ENCODE data around the gene TMEM235. TPM values are rescaled to one million over a fixed set of nuclear protein-coding genes. Genes with fewer than 3 reads are reported as not detected.

The TMEM235 gene
- polyA plus RNA-seq, 1 of the 3 experiments (the other 2 are of a cell fraction), result not detected

GRCh38 chr17:78240012-78240655 is 8.7 kb downstream of the TMEM235 start:
- no peaks in the 10 kb centered on the region for H3K36me3 ChIP-seq (replicated peaks in 1 of 2; ENCODE audit: control insufficient read depth in 1 of 2, insufficient read depth in 2 of 2, low read length in 1 of 2)
- H3K27me3 ChIP-seq (ENCODE audit: insufficient read depth), result no peaks in the 10 kb centered on the region
- WGBS (ENCODE audit: low lambda C conversion rate), result 61% methylated on average over 12 of the region's 12 CpGs
- peaks cover 0 to 27% of the 10 kb centered on the region in 2 experiments; a peak in 1 of 4 replicates for H3K4me1 ChIP-seq (ENCODE audit: control insufficient read depth in 1 of 2, insufficient read depth in 2 of 2, low read depth in 1 of 2, low read length in 1 of 2)
- H3K79me2 ChIP-seq (ENCODE audit: insufficient read depth), result no peaks in the 10 kb centered on the region
- no peak overlapping the region for H2AFZ ChIP-seq (ENCODE audit: low read depth)
- H3K9me3 ChIP-seq, result 0 out of 2 replicates have a peak, but pooled peaks cover under 1% of the 10 kb centered on the region
- CTCF ChIA-PET, result interaction anchor here (0.9 to 3.6 kb wide), 7 partner anchors 11 to 182 kb away, joined by 3 to 50 read pairs (median 4); no protein-coding TSS in a partner anchor
- no peak overlapping the region for H3K9ac ChIP-seq
- POLR2A ChIA-PET, result no interaction called here
- H3K4me2 ChIP-seq, result no peak overlapping the region
- H3K9me2 ChIP-seq, result no peaks in the 10 kb centered on the region
- no peaks in the 10 kb centered on the region for H3F3A ChIP-seq (replicated peaks; ENCODE audit: insufficient read depth)
- no peak overlapping the region for H3K4me3 ChIP-seq (ENCODE audit: low read depth in 2 of 2, low read length in 1 of 2)
- no peaks in the 10 kb centered on the region for H4K20me1 ChIP-seq (ENCODE audit: insufficient read depth)
- TF ChIP-seq FOXJ3 (CRISPR knock-in tag; IDR thresholded peaks at IDR 0.05), result no peak
- no peak for TF ChIP-seq FOXM1 (IDR thresholded peaks at IDR 0.05; ENCODE audit: low read depth)
- TF ChIP-seq SIN3A (IDR thresholded peaks at IDR 0.05; ENCODE audit: borderline replicate concordance, low read depth, low read length), result no peak
- no peak for TF ChIP-seq RAD21 (IDR thresholded peaks at IDR 0.05; ENCODE audit: low read length)
- no peak for TF ChIP-seq ELF1 (IDR thresholded peaks at IDR 0.05)
- no peak for TF ChIP-seq USF2 (IDR thresholded peaks at IDR 0.05; ENCODE audit: borderline replicate concordance, low read depth, low read length)
- no peak for TF ChIP-seq RXRA (IDR thresholded peaks at IDR 0.05; ENCODE audit: borderline replicate concordance, low read depth)
- no peak for TF ChIP-seq GATA2 (CRISPR knock-in tag; IDR thresholded peaks at IDR 0.05)
- TF ChIP-seq USF1 (IDR thresholded peaks at IDR 0.05; ENCODE audit: borderline replicate concordance, low read depth), result no peak
- no peak for TF ChIP-seq RCOR1 (IDR thresholded peaks at IDR 0.05; ENCODE audit: low read length)
- TF ChIP-seq RFX5 (IDR thresholded peaks at IDR 0.05; ENCODE audit: low read length), result no peak
- TF ChIP-seq ZBTB33 (IDR thresholded peaks at IDR 0.05; ENCODE audit: borderline replicate concordance, low read depth), result no peak
- no peak for TF ChIP-seq GABPA (IDR thresholded peaks at IDR 0.05; ENCODE audit: low read depth)
- no peak for TF ChIP-seq MEF2A (IDR thresholded peaks at IDR 0.05; ENCODE audit: borderline replicate concordance, low read depth)
- no peak for TF ChIP-seq MAX (IDR thresholded peaks at IDR 0.05; ENCODE audit: low read depth)
- TF ChIP-seq CTCF (IDR thresholded peaks at IDR 0.05), result no peak
- TF ChIP-seq YY1 (IDR thresholded peaks at IDR 0.05; ENCODE audit: low read depth), result no peak
- no peak for TF ChIP-seq MXI1 (IDR thresholded peaks at IDR 0.05; ENCODE audit: low read depth, low read length)
- no peak for DNase-seq
- H3K27ac ChIP-seq (ENCODE audit: low read depth in 2 of 2, low read length in 1 of 2), result no peak overlapping the region

Measured in SK-N-SH (cell line).